ENCODE data around the gene SLC44A1.

Gene SLC44A1

DNA sequence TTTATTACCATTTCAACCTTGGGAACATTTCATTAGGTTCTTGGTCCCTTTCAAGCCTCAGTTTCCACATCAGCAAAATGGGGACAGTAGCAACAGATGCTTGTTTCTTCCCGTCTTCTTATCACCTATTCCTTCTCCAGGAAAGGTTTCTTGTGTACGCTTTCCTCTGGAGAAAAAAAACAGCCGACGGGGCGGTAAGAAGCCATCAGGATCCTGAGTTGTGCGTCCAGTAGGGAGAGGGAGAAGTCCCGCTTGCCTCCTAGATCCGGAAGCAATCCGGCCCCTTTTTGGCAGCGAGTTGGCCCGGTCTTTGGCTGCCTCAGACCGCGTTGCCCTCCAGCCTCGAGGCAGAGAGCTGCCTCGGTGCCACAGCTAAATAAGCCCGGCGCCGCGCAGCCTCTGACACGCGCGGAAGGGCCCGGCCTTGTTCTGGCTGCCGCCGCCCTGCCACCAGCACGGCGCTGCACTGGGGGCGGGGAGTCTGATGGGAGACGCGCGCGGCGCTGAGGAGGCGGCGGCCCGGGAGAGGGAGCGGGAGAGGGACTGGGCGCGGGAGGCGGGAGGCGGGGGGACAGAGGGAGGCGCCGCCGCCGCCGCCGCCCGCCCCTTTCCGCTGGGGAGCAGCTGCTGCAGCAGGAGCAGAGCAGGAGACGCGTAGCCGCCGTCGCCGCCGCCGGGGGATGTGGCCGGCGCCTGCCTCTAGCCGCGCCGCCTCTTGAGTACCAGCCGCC, at the start of gene SLC44A1:
TSS of gene SLC44A1 (plus strand) at position 649 of the 731 bp plus-strand sequence. CDS start 218 bp downstream, outside the sequence.
- Histone ChIP-seq H3K4me3 (ENCODE audit: low read depth in 1 of 2, low read length in 2 of 2) (peak within 1 kb of the TSS; percentile 77 to 96), H3K4me1 (ENCODE audit: control insufficient read depth in 1 of 2, insufficient read depth in 2 of 2, low read length in 2 of 2) (peaks cover 0 to 21% of the 10 kb centered on the region in 2 donors), H3K9me3 (ENCODE audit: control insufficient read depth in 1 of 2, low read length in 2 of 2) (no peaks in the 10 kb centered on the region), H3K27ac (ENCODE audit: low read length) (peak within 1 kb of the TSS; percentile 77), H3K27me3 (ENCODE audit: low read depth, low read length) (no peaks in the 10 kb centered on the region), H3K36me3 (ENCODE audit: control insufficient read depth in 1 of 2, insufficient read depth in 2 of 2, low read length in 2 of 2) (no peaks in the 10 kb centered on the region)

DNA sequence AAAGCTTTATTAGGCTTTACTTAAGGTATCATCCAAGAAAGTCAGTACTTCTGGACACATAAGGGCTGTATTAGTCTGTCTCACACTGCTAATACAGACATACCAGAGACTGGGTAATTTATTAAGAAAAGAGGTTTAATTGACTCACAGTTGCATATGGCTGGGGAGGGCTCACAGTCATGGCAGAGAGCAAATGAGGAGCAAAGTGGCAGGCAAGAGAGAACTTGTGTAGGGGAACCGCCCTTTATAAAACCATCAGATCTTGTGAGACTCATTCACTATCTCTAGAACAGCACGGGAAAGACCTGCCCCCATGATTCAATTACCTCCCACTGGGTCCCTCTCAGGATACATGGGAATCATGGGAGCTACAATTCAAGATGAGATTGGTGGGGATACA, 49.2 kb upstream of the SLC44A1 start:
- H3K27ac ChIP-seq (ENCODE audit: low read length) = no peak overlapping the region
- no peaks in the 10 kb centered on the region for H3K9me3 ChIP-seq (ENCODE audit: control insufficient read depth in 1 of 2, low read length in 2 of 2)
- no peak overlapping the region for H3K4me3 ChIP-seq (ENCODE audit: low read depth in 1 of 2, low read length in 2 of 2)
- H3K27me3 ChIP-seq (ENCODE audit: low read depth, low read length) = no peaks in the 10 kb centered on the region
- no peaks in the 10 kb centered on the region for H3K4me1 ChIP-seq (ENCODE audit: control insufficient read depth in 1 of 2, insufficient read depth in 2 of 2, low read length in 2 of 2)
- no peaks in the 10 kb centered on the region for H3K36me3 ChIP-seq (ENCODE audit: control insufficient read depth in 1 of 2, insufficient read depth in 2 of 2, low read length in 2 of 2)

DNA sequence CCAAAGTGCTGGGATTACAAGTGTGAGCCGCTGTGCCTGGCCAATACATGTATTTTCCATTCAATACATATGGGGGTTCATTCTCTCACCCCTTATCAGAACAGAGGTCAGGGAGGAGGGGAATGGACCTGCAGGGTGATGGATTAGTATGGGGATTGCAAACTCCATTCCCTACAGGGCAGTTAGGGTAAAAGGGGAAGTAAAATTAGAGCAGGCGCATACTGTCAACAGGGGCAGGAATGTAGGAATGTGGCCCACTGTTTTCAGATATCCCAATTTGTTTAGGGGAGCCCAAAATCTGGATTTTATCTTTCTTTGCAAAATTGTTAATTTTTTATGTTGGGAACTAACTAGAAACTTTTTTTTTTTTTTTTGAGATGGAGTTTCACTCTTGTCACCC, 46.4 kb upstream of the SLC44A1 start:
- Histone ChIP-seq H3K27ac (ENCODE audit: low read length) (no peak overlapping the region), H3K27me3 (ENCODE audit: low read depth, low read length) (no peaks in the 10 kb centered on the region), H3K4me3 (ENCODE audit: low read depth in 1 of 2, low read length in 2 of 2) (no peak overlapping the region), H3K36me3 (ENCODE audit: control insufficient read depth in 1 of 2, insufficient read depth in 2 of 2, low read length in 2 of 2) (no peaks in the 10 kb centered on the region), H3K9me3 (ENCODE audit: control insufficient read depth in 1 of 2, low read length in 2 of 2) (no peaks in the 10 kb centered on the region), H3K4me1 (ENCODE audit: control insufficient read depth in 1 of 2, insufficient read depth in 2 of 2, low read length in 2 of 2) (no peaks in the 10 kb centered on the region)

DNA sequence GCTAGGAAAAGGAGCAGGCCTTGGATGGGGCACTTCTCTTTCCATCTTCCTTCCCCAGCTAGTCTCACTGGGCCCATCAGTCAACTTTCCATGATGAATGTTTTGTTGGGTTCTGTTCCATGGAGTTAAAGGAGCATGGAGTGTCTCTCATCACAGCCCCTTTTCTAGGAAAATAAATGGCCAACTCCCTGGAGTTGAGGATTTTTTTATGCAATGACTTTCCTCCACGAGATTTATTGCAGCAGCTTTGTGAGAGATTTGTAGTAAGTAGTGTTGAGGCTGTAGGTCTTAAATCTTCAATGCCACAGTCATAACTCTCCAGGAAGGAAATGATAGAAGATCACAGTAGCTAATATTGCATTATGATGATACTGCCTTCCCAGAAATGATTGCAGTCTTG, 45.6 kb upstream of the SLC44A1 start:
- Histone ChIP-seq H3K4me1 (ENCODE audit: control insufficient read depth in 1 of 2, insufficient read depth in 2 of 2, low read length in 2 of 2) (no peaks in the 10 kb centered on the region), H3K4me3 (ENCODE audit: low read depth in 1 of 2, low read length in 2 of 2) (no peak overlapping the region), H3K36me3 (ENCODE audit: control insufficient read depth in 1 of 2, insufficient read depth in 2 of 2, low read length in 2 of 2) (no peaks in the 10 kb centered on the region), H3K9me3 (ENCODE audit: control insufficient read depth in 1 of 2, low read length in 2 of 2) (no peaks in the 10 kb centered on the region), H3K27me3 (ENCODE audit: low read depth, low read length) (no peaks in the 10 kb centered on the region), H3K27ac (ENCODE audit: low read length) (no peak overlapping the region)

DNA sequence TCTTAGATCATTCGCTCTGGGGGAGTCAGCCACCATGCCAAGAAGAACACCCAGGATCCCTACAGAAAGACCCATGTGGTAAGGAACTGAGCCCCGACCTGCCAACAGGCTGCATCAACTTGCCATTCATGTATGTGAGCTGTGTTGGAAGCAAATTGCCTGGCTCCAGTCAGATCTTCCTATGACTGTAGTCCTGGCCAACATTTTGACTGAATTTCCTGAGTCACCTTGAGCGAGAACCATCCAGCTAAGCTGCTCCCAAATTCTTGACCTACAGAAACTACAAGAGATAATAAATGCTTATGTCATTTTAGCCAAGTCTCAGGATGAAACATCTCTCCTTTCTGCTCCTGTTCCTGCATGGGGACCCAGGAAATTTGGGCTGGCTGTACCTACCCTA, 40.0 kb upstream of the SLC44A1 start:
- Histone ChIP-seq H3K36me3 (ENCODE audit: control insufficient read depth in 1 of 2, insufficient read depth in 2 of 2, low read length in 2 of 2) (peaks cover 0 to 6% of the 10 kb centered on the region in 2 donors), H3K4me1 (ENCODE audit: control insufficient read depth in 1 of 2, insufficient read depth in 2 of 2, low read length in 2 of 2) (peaks cover 0 to 6% of the 10 kb centered on the region in 2 donors), H3K27me3 (ENCODE audit: low read depth, low read length) (no peaks in the 10 kb centered on the region), H3K4me3 (ENCODE audit: low read depth in 1 of 2, low read length in 2 of 2) (no peak overlapping the region), H3K9me3 (ENCODE audit: control insufficient read depth in 1 of 2, low read length in 2 of 2) (no peaks in the 10 kb centered on the region), H3K27ac (ENCODE audit: low read length) (no peak overlapping the region)

DNA sequence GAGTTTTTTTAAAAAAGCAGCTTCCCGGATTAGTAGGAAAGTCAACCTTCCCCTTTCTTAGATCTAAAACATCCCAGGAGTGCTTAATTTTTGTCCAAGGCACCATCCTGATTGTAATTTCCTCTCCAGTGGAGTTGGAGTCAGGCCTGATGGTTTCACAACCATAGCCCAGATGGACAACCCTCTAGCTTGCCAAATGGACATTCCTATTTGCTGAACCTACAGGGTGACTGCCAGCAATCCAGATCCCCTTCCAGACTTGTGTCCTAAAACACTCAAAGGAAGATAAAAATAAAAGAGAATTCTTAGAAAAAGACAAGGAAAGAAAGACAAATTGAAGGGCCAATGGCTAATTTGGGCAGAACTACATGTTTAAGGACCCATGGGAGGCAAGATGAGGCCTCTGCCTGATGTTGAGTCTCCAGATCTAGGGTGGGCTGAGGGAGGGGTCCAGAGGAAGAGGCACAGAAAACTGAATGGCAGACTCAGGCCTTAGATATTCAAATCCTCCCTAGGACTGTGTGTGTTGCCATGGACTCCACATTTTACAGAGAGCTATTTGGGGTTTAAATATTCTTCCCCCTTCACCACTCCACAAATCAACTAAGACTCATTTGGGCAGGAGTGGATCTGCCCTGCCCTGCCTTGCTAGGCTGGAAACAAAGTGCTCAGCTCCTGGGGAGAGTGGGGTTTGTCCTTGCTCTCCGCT, 38.5 kb upstream of the SLC44A1 start:
- peak overlapping the region; percentile 16 for H3K27ac ChIP-seq (ENCODE audit: low read length)
- H3K4me1 ChIP-seq (ENCODE audit: control insufficient read depth in 1 of 2, insufficient read depth in 2 of 2, low read length in 2 of 2) = peaks cover 0 to 6% of the 10 kb centered on the region in 2 donors
- H3K4me3 ChIP-seq (ENCODE audit: low read depth in 1 of 2, low read length in 2 of 2) = no peak overlapping the region
- no peaks in the 10 kb centered on the region for H3K27me3 ChIP-seq (ENCODE audit: low read depth, low read length)
- no peaks in the 10 kb centered on the region for H3K9me3 ChIP-seq (ENCODE audit: control insufficient read depth in 1 of 2, low read length in 2 of 2)
- peaks cover 0 to 6% of the 10 kb centered on the region in 2 donors for H3K36me3 ChIP-seq (ENCODE audit: control insufficient read depth in 1 of 2, insufficient read depth in 2 of 2, low read length in 2 of 2)

DNA sequence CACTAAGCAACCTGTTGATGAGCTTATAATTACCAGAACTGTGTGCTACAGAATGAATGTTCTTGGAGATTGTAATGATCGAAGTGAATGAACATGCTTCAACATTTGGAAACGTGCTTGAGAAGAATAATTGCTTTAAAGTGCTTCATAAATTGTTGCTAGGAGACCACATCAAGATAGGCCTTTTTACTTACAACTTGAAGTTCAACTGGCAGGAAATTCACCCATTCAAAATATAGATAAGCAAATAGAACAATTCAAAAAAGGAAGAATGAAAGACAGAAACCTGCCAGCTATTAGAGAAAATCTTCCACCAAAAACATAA, 38.0 kb upstream of the SLC44A1 start:
- Histone ChIP-seq H3K4me1 (ENCODE audit: control insufficient read depth in 1 of 2, insufficient read depth in 2 of 2, low read length in 2 of 2) (peaks cover 0 to 6% of the 10 kb centered on the region in 2 donors), H3K36me3 (ENCODE audit: control insufficient read depth in 1 of 2, insufficient read depth in 2 of 2, low read length in 2 of 2) (peaks cover 0 to 6% of the 10 kb centered on the region in 2 donors), H3K27me3 (ENCODE audit: low read depth, low read length) (no peaks in the 10 kb centered on the region), H3K9me3 (ENCODE audit: control insufficient read depth in 1 of 2, low read length in 2 of 2) (no peaks in the 10 kb centered on the region), H3K27ac (ENCODE audit: low read length) (peak overlapping the region; percentile 16), H3K4me3 (ENCODE audit: low read depth in 1 of 2, low read length in 2 of 2) (no peak overlapping the region)

DNA sequence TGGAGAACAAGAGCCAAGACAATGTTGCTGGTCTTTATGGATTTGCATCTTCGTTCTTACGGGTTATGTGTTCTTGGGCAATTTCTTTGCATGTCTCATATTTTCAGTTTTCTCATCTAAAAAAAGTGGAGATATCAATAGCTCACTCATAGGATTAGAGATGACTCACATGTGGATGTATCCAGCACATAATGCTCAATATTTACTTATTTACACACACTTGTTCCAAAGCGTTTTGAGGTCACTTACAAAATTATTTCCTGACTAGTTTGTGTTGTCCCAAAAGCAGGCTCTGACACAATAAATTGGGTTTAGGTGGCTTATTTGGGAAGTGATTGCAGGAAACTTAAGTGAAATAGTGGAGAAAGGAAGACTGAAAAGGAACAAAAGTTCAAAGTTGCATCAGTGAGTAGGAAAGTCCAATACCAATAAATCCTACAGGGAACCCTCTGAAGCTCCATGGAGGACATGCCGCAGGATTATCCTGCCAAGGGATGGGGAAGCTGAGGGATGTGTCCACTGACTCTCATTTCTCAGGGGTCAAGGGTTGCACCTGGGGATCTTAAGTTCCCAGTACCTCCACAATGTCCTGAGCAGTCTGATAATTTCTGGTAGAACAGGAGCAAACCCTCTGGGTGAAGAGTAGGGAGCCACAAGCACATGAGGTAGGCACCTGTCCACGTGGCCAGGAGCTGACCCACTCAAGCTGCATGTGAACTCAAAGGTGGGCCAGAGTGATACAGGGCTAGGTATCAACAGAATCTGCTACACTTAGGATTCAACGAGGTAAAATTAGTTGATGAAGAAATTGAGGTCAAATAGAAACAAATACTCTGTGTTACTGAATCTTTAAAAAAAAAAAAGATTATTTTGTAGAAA, 37.4 kb upstream of the SLC44A1 start:
- Histone ChIP-seq H3K27me3 (ENCODE audit: low read depth, low read length) (no peaks in the 10 kb centered on the region), H3K9me3 (ENCODE audit: control insufficient read depth in 1 of 2, low read length in 2 of 2) (no peaks in the 10 kb centered on the region), H3K36me3 (ENCODE audit: control insufficient read depth in 1 of 2, insufficient read depth in 2 of 2, low read length in 2 of 2) (peaks cover 0 to 6% of the 10 kb centered on the region in 2 donors), H3K27ac (ENCODE audit: low read length) (no peak overlapping the region), H3K4me1 (ENCODE audit: control insufficient read depth in 1 of 2, insufficient read depth in 2 of 2, low read length in 2 of 2) (peaks cover 0 to 6% of the 10 kb centered on the region in 2 donors), H3K4me3 (ENCODE audit: low read depth in 1 of 2, low read length in 2 of 2) (no peak overlapping the region)

DNA sequence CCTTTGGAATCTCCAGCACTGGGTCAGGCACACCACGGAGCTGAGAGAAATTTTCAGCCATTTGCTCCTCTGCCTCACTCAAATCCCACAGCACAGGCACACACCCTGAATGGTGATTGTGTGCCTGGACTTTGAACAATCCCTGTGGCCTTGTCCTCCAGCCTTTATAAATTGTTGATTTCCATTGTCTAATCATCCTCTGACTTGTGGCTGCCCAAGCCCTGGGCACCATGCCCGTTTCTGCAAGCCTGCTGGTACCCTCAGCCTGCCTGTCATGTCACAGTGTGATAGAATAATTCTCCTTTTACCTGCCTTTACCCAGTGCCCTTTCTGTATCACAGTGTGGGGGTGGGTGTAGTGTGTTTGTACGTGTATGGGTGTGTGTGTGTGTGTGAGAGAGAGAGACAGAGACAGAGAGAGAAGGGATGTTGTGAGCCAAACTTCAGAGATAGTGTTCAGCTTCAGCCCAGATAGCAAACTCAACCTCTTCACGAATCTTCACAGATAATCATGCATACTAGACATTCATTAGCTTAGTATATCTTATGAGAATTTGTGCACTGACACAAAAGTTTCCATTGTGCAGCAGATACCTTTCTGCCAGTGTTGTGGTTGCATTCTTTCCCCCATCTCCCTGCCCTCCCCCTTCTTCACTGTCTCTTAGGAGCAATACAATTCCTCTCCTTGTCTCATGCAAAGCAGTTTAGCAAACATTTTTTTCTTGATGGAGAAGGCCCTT, 27.8 kb upstream of the SLC44A1 start:
- Histone ChIP-seq H3K36me3 (ENCODE audit: control insufficient read depth in 1 of 2, insufficient read depth in 2 of 2, low read length in 2 of 2) (no peaks in the 10 kb centered on the region), H3K4me1 (ENCODE audit: control insufficient read depth in 1 of 2, insufficient read depth in 2 of 2, low read length in 2 of 2) (peaks cover 0 to 11% of the 10 kb centered on the region in 2 donors), H3K4me3 (ENCODE audit: low read depth in 1 of 2, low read length in 2 of 2) (no peak overlapping the region), H3K27me3 (ENCODE audit: low read depth, low read length) (no peaks in the 10 kb centered on the region), H3K27ac (ENCODE audit: low read length) (no peak overlapping the region), H3K9me3 (ENCODE audit: control insufficient read depth in 1 of 2, low read length in 2 of 2) (no peaks in the 10 kb centered on the region)

DNA sequence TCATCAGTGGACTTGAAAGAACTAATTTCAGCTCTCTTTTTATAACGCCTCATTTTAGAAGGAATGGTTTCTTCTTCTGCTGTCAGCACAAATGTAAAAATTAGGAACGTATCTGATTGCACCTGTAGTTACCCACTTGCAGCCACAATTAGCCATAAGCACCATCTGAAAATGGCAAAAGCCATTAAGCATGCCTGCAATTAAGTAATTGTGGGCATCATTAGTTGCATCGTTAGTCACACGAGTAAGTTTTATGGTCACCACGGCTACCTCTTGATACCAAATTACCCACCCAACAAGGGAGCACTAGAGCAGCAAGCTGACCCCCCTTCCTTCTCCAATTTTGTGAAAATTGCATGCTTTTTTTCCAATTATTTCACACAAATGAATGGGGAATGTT, 25.8 kb upstream of the SLC44A1 start:
- no peaks in the 10 kb centered on the region for H3K36me3 ChIP-seq (ENCODE audit: control insufficient read depth in 1 of 2, insufficient read depth in 2 of 2, low read length in 2 of 2)
- no peaks in the 10 kb centered on the region for H3K27me3 ChIP-seq (ENCODE audit: low read depth, low read length)
- peaks cover 0 to 11% of the 10 kb centered on the region in 2 donors for H3K4me1 ChIP-seq (ENCODE audit: control insufficient read depth in 1 of 2, insufficient read depth in 2 of 2, low read length in 2 of 2)
- no peak overlapping the region for H3K27ac ChIP-seq (ENCODE audit: low read length)
- H3K4me3 ChIP-seq (ENCODE audit: low read depth in 1 of 2, low read length in 2 of 2) = no peak overlapping the region
- peaks cover 6 to 7% of the 10 kb centered on the region in 2 donors for H3K9me3 ChIP-seq (ENCODE audit: control insufficient read depth in 1 of 2, low read length in 2 of 2)
